ENCODE measurements around the gene PSMD11. TPM values are rescaled to one million over a fixed set of nuclear protein-coding genes. Genes with fewer than 3 reads are reported as not detected.

The PSMD11 gene
- total and polyA plus RNA-seq, 8 donors, result 21.0 to 131 (median 31.9) TPM

GRCh38 chr17:32443827-32444300 is 446 bp upstream of the PSMD11 start:
- peak overlapping the region in 2 of 5 donors; percentile 90 to 91 for H3K27ac ChIP-seq
- intact Hi-C loops (cut with DNase I; ENCODE audit: low total_unique reads), result no loop called here
- H3K9me3 ChIP-seq, result no peaks in the 10 kb centered on the region
- WGBS, 5 donors, result 3 to 16% (median 8%) methylated on average over 26 to 29 of the region's 29 CpGs
- DNase-seq, result no peak
- H3K4me3 ChIP-seq, result peak overlapping the region; percentile 69 to 99 (median 87)
- peaks cover 14 to 32% (median 26%) of the 10 kb centered on the region in 4 donors for H3K4me1 ChIP-seq
- no peaks in the 10 kb centered on the region for H3K27me3 ChIP-seq
- H3K36me3 ChIP-seq, result peaks cover 18 to 22% (median 20%) of the 10 kb centered on the region in 4 donors
- no peak for TF ChIP-seq EP300 (IDR thresholded peaks at IDR 0.05)
- peak in 2 of 7 experiments; percentile 78 for TF ChIP-seq CTCF (IDR thresholded peaks at IDR 0.05)

- Histone ChIP-seq H3K27ac (peak overlapping the region; percentile 74 to 91 (median 85)), H3K36me3 (peaks cover 21 to 34% (median 32%) of the 10 kb centered on the region in 4 donors), H3K27me3 (no peaks in the 10 kb centered on the region), H3K9me3 (no peaks in the 10 kb centered on the region), H3K4me1 (peaks cover 14 to 32% (median 26%) of the 10 kb centered on the region in 4 donors), H3K4me3 (peak overlapping the region; percentile 69 to 99 (median 87))
- peak; percentile 28 to 69 for DNase-seq
- intact Hi-C loops (cut with DNase I; ENCODE audit: low total_unique reads), result no loop called here
- TF ChIP-seq POLR2A (IDR thresholded peaks at IDR 0.05) (no peak), POLR2AphosphoS5 (IDR thresholded peaks at IDR 0.05) (peak in 1 of 3 donors; percentile 23), EP300 (IDR thresholded peaks at IDR 0.05) (no peak), CTCF (IDR thresholded peaks at IDR 0.05) (no peak)
- WGBS, 5 donors, result 0 to 1% (median 0%) methylated on average over 14 of the region's 14 CpGs
These were observed 735 bp downstream of the PSMD11 start for GRCh38 chr17:32445074-32445415.

- Histone ChIP-seq H3K27me3 (no peaks in the 10 kb centered on the region), H3K4me1 (peaks cover 14 to 32% (median 26%) of the 10 kb centered on the region in 4 donors), H3K4me3 (peak overlapping the region; percentile 69 to 99 (median 87)), H3K9me3 (no peaks in the 10 kb centered on the region), H3K36me3 (peaks cover 21 to 38% (median 36%) of the 10 kb centered on the region in 4 donors), H3K27ac (peak overlapping the region in 4 of 5 donors; percentile 78 to 91 (median 88))
- WGBS, 5 donors, result 7 to 15% (median 9%) methylated on average over 6 of the region's 6 CpGs
- TF ChIP-seq CTCF (IDR thresholded peaks at IDR 0.05), result no peak
- TF ChIP-seq POLR2AphosphoS5 (IDR thresholded peaks at IDR 0.05), result no peak
- TF ChIP-seq POLR2A (IDR thresholded peaks at IDR 0.05), result no peak
- TF ChIP-seq EP300 (IDR thresholded peaks at IDR 0.05), result no peak
- intact Hi-C loops (cut with DNase I; ENCODE audit: low total_unique reads), result no loop called here
- DNase-seq, result no peak
These were observed 1.2 kb downstream of the PSMD11 start for GRCh38 chr17:32445497-32445896.

GRCh38 chr17:32445971-32446370 is 1.7 kb downstream of the PSMD11 start:
- WGBS, 5 donors, result 58 to 71% (median 64%) methylated on average over 2 of the region's 2 CpGs
- intact Hi-C loops (cut with DNase I; ENCODE audit: low total_unique reads), result no loop called here

More at GRCh38 chr17:32445971-32446370, 1.7 kb downstream of the PSMD11 start:
- Histone ChIP-seq H3K9me3 (no peaks in the 10 kb centered on the region), H3K27me3 (no peaks in the 10 kb centered on the region), H3K4me3 (peak overlapping the region in 3 of 4 donors; percentile 69 to 88 (median 86)), H3K4me1 (peaks cover 14 to 32% (median 26%) of the 10 kb centered on the region in 4 donors), H3K27ac (no peak overlapping the region), H3K36me3 (peaks cover 21 to 43% (median 41%) of the 10 kb centered on the region in 4 donors)
- TF ChIP-seq CTCF (IDR thresholded peaks at IDR 0.05) (no peak), POLR2AphosphoS5 (IDR thresholded peaks at IDR 0.05) (no peak), EP300 (IDR thresholded peaks at IDR 0.05) (no peak), POLR2A (IDR thresholded peaks at IDR 0.05) (no peak)
- no peak for DNase-seq
